HL-60 (cell line): Measurements from ENCODE around the gene EPB41L3.

ENCODE experiments used
- DNase-seq, 2 experiments: peaks; one replicate each; pipeline ENCODE4 v3.0.0-alpha.2; 2010 to 2020; ENCODE audit warnings: low read depth in 1 of 2, low spot score in 1 of 2
- H3K27ac ChIP-seq: fragments of 250-450 bp; sonication (Bioruptor Pico); replicated peaks from 2 replicates; pipeline ENCODE4 v1.5.1; 2020; ENCODE audit warnings: mild to moderate bottlenecking, moderate library complexity
- H3K27me3 ChIP-seq: fragments of 250-450 bp; sonication (Bioruptor Pico); 2 replicates; pipeline ENCODE4 v1.5.1; 2021; ENCODE audit warnings: mild to moderate bottlenecking, moderate library complexity; ENCODE audit not compliant: insufficient read depth, poor library complexity, severe bottlenecking
- H3K4me3 ChIP-seq: replicated peaks from 2 replicates; pipeline ENCODE4 v1.5.1; 2011; ENCODE audit warnings: mild to moderate bottlenecking, control low read depth, low read length; ENCODE audit not compliant: insufficient read depth
- GABPA ChIP-seq: IDR thresholded peaks from 2 replicates; pipeline ENCODE4 v1.6.1; 2012; ENCODE audit warnings: low read depth
- POLR2AphosphoS5 ChIP-seq: IDR thresholded peaks from 2 replicates; pipeline ENCODE4 v1.6.1; 2012; ENCODE audit warnings: low read depth
- REST ChIP-seq: IDR thresholded peaks from 2 replicates; pipeline ENCODE4 v1.6.1; 2012; ENCODE audit warnings: low read depth; ENCODE audit not compliant: insufficient replicate concordance
- SPI1 ChIP-seq: IDR thresholded peaks from 2 replicates; pipeline ENCODE4 v1.6.1; 2012; ENCODE audit warnings: low read depth, mild to moderate bottlenecking, borderline replicate concordance
- TF ChIP-seq, protein P1 (sequence below): IDR thresholded peaks from one replicate; pipeline ENCODE4 v1.5.1; 2011; ENCODE audit warnings: low read length, control low read depth, inconsistent platforms; ENCODE audit not compliant: insufficient read depth

Gene EPB41L3

DNA sequence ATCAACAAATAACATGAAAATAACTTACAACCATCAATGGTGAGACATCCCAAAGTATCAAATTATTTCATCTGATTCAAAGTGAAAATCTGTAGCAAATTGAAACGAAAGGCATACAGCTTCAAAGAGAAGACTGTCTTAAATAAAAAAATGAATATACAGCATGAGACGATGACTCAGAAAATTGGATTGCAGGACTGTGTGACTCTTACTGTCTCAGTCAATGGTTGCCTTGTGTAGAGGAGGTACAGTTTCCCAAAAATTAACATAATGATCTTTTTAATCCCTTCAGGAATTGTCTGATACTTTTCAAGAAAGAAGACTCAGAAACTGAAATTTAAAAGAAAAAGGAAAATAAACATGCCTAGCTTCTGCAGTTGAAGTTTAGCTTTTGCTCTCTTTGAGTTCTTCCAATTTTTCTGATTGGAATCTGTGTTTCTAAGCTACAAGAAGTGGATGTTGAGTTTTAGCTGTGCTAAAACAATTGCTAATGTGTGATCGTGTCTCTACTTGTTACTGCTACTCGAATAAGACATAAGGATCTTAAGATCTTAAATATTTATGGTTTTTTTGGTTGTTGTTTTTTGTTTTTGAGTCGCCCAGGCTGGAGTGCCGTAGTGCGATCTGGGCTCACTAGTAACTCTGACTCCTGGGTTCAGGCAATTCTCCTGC, 41.1 kb upstream of the EPB41L3 start:
- Histone ChIP-seq H3K27ac (no peak overlapping the region), H3K27me3 (no peaks in the 10 kb centered on the region), H3K4me3 (no peak overlapping the region)
- TF ChIP-seq POLR2AphosphoS5 (no peak), SPI1 (no peak), GABPA (no peak), REST (no peak)
- TF ChIP-seq, protein P1, sequence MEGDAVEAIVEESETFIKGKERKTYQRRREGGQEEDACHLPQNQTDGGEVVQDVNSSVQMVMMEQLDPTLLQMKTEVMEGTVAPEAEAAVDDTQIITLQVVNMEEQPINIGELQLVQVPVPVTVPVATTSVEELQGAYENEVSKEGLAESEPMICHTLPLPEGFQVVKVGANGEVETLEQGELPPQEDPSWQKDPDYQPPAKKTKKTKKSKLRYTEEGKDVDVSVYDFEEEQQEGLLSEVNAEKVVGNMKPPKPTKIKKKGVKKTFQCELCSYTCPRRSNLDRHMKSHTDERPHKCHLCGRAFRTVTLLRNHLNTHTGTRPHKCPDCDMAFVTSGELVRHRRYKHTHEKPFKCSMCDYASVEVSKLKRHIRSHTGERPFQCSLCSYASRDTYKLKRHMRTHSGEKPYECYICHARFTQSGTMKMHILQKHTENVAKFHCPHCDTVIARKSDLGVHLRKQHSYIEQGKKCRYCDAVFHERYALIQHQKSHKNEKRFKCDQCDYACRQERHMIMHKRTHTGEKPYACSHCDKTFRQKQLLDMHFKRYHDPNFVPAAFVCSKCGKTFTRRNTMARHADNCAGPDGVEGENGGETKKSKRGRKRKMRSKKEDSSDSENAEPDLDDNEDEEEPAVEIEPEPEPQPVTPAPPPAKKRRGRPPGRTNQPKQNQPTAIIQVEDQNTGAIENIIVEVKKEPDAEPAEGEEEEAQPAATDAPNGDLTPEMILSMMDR: no peak
- no peak for DNase-seq

- no peak for TF ChIP-seq POLR2AphosphoS5
- no peak for TF ChIP-seq GABPA
- TF ChIP-seq, protein P1: no peak
- TF ChIP-seq SPI1: no peak
- TF ChIP-seq REST: no peak
- Histone ChIP-seq H3K27me3 (no peaks in the 10 kb centered on the region), H3K27ac (no peak overlapping the region), H3K4me3 (no peak overlapping the region)
- DNase-seq: no peak
Observed at GRCh38 chr18:5582849-5583681, 39.3 kb upstream of the EPB41L3 start.

- Histone ChIP-seq H3K27me3 (no peaks in the 10 kb centered on the region), H3K27ac (no peak overlapping the region), H3K4me3 (no peak overlapping the region)
- TF ChIP-seq GABPA: no peak
- TF ChIP-seq, protein P1: no peak
- no peak for TF ChIP-seq SPI1
- TF ChIP-seq POLR2AphosphoS5: no peak
- no peak for TF ChIP-seq REST
- DNase-seq: no peak
Observed at GRCh38 chr18:5582076-5582475, 38.3 kb upstream of the EPB41L3 start.
